ENCODE measurements around the gene CDHR5.

The CDHR5 gene

DNA sequence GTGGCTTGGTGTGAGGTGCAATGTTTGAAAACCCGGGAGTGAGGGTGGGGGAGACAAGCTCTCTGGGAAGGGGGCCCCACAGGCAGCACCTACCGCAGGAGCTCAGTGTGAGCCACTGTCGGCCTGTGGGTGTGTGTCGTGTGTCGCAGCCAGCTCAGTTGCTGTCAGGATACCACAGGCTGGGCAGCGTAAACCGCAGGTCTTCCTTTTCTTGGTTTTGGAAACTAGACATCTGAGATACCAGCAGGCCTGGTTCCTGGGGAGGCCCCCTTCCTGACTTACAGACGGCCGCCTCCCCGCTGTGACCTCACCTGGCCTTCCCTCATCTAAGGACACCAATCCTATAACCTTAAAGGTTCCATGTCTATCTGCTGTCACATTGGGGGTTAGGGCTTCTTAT lies 28.4 kb downstream of the CDHR5 start:
- Histone ChIP-seq H3K4me1 (ENCODE audit: control insufficient read depth, insufficient read depth, low read length) (no peaks in the 10 kb centered on the region), H3K27me3 (ENCODE audit: control insufficient read depth, insufficient read depth, low read length) (no peaks in the 10 kb centered on the region), H3K4me3 (ENCODE audit: low read length) (no peak overlapping the region), H3K9ac (ENCODE audit: low read length) (no peak overlapping the region), H3K27ac (ENCODE audit: low read depth, low read length) (no peak overlapping the region), H3K36me3 (ENCODE audit: control insufficient read depth, insufficient read depth, low read length) (peaks cover 52% of the 10 kb centered on the region)

DNA sequence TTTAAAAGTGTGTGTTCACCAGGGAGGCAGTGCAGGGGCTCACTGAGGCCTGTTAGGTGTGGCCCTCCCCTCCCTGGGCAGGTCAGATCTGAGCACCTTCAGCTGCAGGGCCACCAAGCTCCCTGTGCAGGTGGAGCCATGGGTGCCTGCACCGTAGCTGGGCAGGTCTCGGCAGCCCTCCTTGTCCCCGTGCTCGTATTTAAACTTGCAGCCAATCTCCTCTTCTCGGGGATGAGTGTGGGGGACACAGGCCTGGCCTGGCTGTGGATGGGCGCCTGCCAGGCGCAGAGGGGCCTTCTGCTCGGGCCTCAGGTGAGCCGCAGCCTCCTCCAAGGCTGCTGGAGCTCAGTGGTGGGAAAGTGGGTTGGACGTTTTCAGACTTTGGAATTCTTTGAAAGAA lies 29.4 kb downstream of the CDHR5 start:
- H3K4me3 ChIP-seq (ENCODE audit: low read length), result no peak overlapping the region
- H3K4me1 ChIP-seq (ENCODE audit: control insufficient read depth, insufficient read depth, low read length), result no peaks in the 10 kb centered on the region
- no peak overlapping the region for H3K27ac ChIP-seq (ENCODE audit: low read depth, low read length)
- peaks cover 54% of the 10 kb centered on the region for H3K36me3 ChIP-seq (ENCODE audit: control insufficient read depth, insufficient read depth, low read length)
- no peaks in the 10 kb centered on the region for H3K27me3 ChIP-seq (ENCODE audit: control insufficient read depth, insufficient read depth, low read length)
- H3K9ac ChIP-seq (ENCODE audit: low read length), result no peak overlapping the region

DNA sequence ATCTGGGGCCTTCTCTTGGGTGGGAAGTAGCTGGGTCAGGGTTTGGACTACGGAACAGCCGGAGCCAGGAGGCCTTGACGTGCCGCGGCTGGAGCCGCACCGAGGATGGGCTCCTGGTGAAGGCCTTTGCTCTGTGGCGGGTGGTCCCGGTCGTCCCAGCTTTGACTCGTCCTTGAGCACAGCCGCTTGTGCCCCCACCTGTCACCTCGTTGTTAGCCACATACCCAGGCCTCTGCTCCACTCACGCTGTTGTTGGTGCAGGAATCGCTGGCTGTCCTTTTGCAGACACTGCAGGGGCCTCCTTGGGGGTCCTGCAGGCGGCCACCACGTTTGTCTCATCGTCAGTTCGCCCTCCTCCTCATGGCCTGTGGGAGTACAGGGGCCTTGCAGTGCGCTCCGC lies 31.4 kb downstream of the CDHR5 start:
- Histone ChIP-seq H3K9ac (ENCODE audit: low read length) (no peak overlapping the region), H3K4me3 (ENCODE audit: low read length) (no peak overlapping the region), H3K27ac (ENCODE audit: low read depth, low read length) (no peak overlapping the region), H3K27me3 (ENCODE audit: control insufficient read depth, insufficient read depth, low read length) (no peaks in the 10 kb centered on the region), H3K36me3 (ENCODE audit: control insufficient read depth, insufficient read depth, low read length) (peaks cover 51% of the 10 kb centered on the region), H3K4me1 (ENCODE audit: control insufficient read depth, insufficient read depth, low read length) (no peaks in the 10 kb centered on the region)

DNA sequence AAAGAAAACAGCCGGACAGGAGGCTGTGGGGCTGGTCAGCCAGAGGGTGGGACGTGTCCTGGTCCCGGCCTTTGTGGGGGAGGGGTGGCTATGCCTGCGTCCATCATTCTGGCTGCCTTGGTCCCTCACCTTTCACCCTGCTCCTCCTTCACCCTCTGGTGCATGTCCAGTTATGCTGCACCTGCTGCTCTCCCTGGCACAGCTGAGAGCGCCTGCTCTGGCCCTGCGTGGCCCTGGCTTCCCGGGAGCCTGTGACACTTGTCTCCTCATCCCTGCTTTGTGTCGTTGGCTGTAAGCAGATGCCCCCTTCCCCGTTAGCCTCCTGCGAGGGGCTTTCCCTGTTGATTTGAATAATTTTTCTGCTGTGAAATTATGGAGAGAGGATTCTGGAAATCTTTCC lies 31.8 kb downstream of the CDHR5 start:
- Histone ChIP-seq H3K4me1 (ENCODE audit: control insufficient read depth, insufficient read depth, low read length) (no peaks in the 10 kb centered on the region), H3K27me3 (ENCODE audit: control insufficient read depth, insufficient read depth, low read length) (no peaks in the 10 kb centered on the region), H3K36me3 (ENCODE audit: control insufficient read depth, insufficient read depth, low read length) (peaks cover 47% of the 10 kb centered on the region), H3K27ac (ENCODE audit: low read depth, low read length) (no peak overlapping the region), H3K4me3 (ENCODE audit: low read length) (no peak overlapping the region), H3K9ac (ENCODE audit: low read length) (no peak overlapping the region)

DNA sequence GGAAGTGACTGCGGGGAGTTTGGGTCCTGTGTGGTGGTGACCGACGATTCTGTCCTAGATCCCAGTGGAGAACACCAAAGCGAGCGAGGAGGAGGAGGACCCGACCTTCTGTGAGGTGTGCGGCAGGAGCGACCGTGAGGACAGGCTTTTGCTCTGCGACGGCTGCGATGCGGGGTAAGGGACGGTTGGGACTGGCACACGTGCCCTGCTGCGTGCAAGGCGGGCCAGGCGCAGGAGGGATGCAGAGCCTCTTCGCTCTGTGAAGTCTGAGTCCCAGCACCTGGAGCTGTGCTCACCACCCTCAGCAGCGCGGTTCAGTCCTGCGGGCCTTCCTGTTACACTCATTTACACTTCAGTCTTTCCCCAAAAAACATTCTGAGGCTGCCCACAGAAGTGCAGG lies 32.3 kb downstream of the CDHR5 start:
- Histone ChIP-seq H3K27me3 (ENCODE audit: control insufficient read depth, insufficient read depth, low read length) (no peaks in the 10 kb centered on the region), H3K27ac (ENCODE audit: low read depth, low read length) (no peak overlapping the region), H3K9ac (ENCODE audit: low read length) (no peak overlapping the region), H3K36me3 (ENCODE audit: control insufficient read depth, insufficient read depth, low read length) (peaks cover 45% of the 10 kb centered on the region), H3K4me3 (ENCODE audit: low read length) (no peak overlapping the region), H3K4me1 (ENCODE audit: control insufficient read depth, insufficient read depth, low read length) (no peaks in the 10 kb centered on the region)

DNA sequence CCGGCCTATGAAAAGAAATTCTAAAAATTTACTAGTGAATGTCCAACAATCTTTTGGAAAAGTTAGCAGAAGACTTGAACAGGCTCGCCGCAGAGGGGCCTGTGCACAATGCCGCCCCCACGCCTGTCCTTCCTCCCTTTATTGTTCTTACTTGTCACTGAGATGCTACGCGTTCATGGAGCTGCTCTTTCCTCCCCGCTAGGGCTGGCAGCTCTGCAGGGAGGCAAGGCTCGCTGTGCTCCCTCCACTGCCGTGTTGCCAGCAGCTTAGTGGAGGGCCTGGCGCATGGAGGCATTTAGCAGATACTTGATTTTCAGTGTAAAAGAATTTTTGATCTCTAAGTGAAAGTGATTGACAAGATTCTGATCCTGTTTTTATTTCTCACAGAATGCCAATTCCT lies 33.8 kb downstream of the CDHR5 start:
- H3K27ac ChIP-seq (ENCODE audit: low read depth, low read length), result no peak overlapping the region
- H3K4me1 ChIP-seq (ENCODE audit: control insufficient read depth, insufficient read depth, low read length), result no peaks in the 10 kb centered on the region
- no peaks in the 10 kb centered on the region for H3K27me3 ChIP-seq (ENCODE audit: control insufficient read depth, insufficient read depth, low read length)
- no peak overlapping the region for H3K4me3 ChIP-seq (ENCODE audit: low read length)
- H3K36me3 ChIP-seq (ENCODE audit: control insufficient read depth, insufficient read depth, low read length), result peaks cover 41% of the 10 kb centered on the region
- H3K9ac ChIP-seq (ENCODE audit: low read length), result no peak overlapping the region

DNA sequence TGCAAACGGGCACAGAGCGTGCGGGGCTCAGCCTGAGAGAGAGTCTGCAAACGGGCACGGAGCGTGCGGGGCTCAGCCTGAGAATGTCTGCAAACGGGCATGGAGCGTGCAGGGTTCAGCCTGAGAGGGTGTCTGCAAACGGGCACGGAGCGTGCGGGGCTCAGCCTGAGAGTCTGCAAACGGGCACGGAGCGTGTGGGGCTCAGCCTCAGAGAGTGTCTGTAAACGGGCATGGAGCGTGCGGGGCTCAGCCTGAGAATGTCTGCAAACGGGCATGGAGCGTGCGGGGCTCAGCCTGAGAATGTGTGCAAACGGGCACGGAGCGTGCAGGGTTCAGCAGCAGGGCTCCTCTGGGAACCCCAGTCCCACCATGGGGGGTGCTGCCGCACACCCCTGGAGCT lies 35.0 kb downstream of the CDHR5 start:
- Histone ChIP-seq H3K27me3 (ENCODE audit: control insufficient read depth, insufficient read depth, low read length) (no peaks in the 10 kb centered on the region), H3K4me3 (ENCODE audit: low read length) (no peak overlapping the region), H3K36me3 (ENCODE audit: control insufficient read depth, insufficient read depth, low read length) (peaks cover 39% of the 10 kb centered on the region), H3K4me1 (ENCODE audit: control insufficient read depth, insufficient read depth, low read length) (no peaks in the 10 kb centered on the region), H3K27ac (ENCODE audit: low read depth, low read length) (no peak overlapping the region), H3K9ac (ENCODE audit: low read length) (no peak overlapping the region)

DNA sequence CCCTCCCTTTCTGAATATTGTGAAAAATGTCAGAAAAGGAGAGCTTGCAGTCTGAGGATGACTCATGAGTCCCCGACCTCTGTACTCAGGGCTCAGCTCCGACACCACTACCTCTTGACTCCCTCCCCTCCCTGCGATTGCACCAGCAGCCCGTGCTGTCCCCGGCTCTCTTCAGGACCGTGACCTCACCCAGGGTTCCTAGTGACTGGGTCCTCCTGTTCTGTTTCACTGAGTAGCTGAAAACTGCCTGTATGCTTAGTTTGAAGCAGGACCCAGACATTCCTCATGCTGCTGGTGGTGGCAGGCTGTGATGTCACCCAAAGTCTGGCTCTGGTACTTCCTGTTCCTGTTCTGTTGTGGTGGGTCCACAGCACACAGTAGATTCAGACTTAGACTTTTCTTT lies 36.8 kb downstream of the CDHR5 start:
- H3K4me3 ChIP-seq (ENCODE audit: low read length), result no peak overlapping the region
- peaks cover 37% of the 10 kb centered on the region for H3K36me3 ChIP-seq (ENCODE audit: control insufficient read depth, insufficient read depth, low read length)
- no peak overlapping the region for H3K27ac ChIP-seq (ENCODE audit: low read depth, low read length)
- no peaks in the 10 kb centered on the region for H3K4me1 ChIP-seq (ENCODE audit: control insufficient read depth, insufficient read depth, low read length)
- no peak overlapping the region for H3K9ac ChIP-seq (ENCODE audit: low read length)
- H3K27me3 ChIP-seq (ENCODE audit: control insufficient read depth, insufficient read depth, low read length), result no peaks in the 10 kb centered on the region

DNA sequence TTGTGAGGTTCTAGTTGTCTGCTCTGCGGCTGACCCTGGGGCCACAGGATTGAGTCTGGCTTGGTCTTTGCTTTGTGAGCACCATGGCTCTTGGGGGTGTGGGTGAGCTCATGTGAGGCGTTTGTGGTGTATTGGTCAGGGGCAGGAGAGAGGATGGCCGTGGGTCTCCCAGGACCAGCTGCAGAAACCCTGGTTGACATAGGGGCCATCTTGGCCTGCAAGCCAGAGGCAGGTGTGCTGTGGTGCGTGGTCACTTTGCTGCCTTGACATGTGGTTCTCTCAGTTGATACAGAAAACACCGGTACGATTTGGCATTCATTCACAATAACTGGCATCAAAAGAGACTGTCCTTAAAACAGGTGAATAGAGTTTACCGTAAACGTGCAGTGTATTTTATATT lies 37.2 kb downstream of the CDHR5 start:
- no peak overlapping the region for H3K4me3 ChIP-seq (ENCODE audit: low read length)
- no peaks in the 10 kb centered on the region for H3K4me1 ChIP-seq (ENCODE audit: control insufficient read depth, insufficient read depth, low read length)
- H3K27ac ChIP-seq (ENCODE audit: low read depth, low read length), result no peak overlapping the region
- no peaks in the 10 kb centered on the region for H3K27me3 ChIP-seq (ENCODE audit: control insufficient read depth, insufficient read depth, low read length)
- peaks cover 34% of the 10 kb centered on the region for H3K36me3 ChIP-seq (ENCODE audit: control insufficient read depth, insufficient read depth, low read length)
- no peak overlapping the region for H3K9ac ChIP-seq (ENCODE audit: low read length)

DNA sequence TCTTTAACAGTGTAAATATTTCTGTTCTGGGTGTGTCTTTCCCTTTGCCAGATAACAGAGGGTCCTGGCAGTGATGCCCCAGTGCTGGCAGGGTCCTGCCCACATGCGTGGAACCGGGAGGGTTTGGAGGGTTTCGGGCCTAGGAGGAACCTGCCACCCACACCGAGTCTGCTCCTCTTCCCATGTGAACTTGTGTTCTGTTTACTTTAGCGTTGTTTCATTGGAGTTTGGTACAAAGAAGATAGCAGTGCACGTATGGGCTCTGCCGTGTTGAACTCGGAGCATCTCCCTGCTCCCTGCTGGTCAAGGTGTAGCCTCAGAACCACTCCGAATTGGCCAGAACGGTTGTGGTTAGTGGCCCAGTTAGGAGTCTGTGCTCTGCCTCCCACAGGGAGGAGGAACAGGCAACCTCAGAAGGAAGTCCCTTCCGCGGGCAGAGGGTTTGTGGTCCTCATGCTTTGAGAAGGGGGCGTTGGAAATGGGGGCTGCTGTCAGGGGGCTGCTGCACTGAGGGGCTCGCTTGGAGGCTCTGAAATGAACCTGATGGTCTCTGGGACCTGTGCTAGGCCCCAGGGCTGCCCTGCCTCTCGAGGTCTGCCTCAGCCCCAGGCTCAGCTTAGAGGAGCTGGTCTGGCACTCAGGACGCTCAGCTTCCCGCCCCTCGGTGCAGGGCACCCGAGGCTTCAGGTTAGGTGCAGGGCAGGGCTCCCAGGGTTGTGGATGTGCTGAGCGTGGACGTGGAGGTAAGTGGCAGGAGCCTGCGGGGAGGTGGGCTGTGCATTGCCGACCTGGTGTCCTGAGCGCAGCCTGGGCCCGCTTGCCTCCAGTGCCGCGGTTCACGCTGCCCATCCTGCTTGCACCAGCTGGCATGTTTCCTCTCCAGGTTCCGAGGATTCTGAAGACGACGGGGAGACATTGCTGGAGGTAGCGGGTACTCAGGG lies 38.1 kb downstream of the CDHR5 start:
- Histone ChIP-seq H3K27me3 (ENCODE audit: control insufficient read depth, insufficient read depth, low read length) (no peaks in the 10 kb centered on the region), H3K9ac (ENCODE audit: low read length) (no peak overlapping the region), H3K4me1 (ENCODE audit: control insufficient read depth, insufficient read depth, low read length) (no peaks in the 10 kb centered on the region), H3K4me3 (ENCODE audit: low read length) (no peak overlapping the region), H3K36me3 (ENCODE audit: control insufficient read depth, insufficient read depth, low read length) (peaks cover 33% of the 10 kb centered on the region), H3K27ac (ENCODE audit: low read depth, low read length) (no peak overlapping the region)

DNA sequence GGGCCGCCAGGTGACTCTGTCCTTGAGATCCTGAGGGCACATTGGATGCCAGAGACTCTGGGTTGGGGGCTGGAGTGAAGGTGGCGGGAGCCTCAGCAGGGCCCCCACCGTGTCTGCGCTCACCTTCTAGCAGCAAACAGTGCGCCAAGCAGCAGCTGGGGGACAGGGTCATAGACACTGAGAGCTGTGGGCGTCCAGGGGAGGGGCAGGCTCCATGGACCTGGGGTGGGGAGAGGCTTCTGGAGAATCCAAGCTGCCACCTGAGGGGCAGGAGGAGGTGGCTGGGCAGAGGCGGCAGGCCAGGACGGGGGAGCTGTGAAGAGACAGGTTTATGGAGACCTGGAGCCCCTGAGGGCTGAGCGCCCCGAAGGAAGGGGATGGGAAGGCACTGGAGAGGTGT lies 40.5 kb downstream of the CDHR5 start:
- H3K27me3 ChIP-seq (ENCODE audit: control insufficient read depth, insufficient read depth, low read length), result no peaks in the 10 kb centered on the region
- peaks cover 2% of the 10 kb centered on the region for H3K4me1 ChIP-seq (ENCODE audit: control insufficient read depth, insufficient read depth, low read length)
- no peak overlapping the region for H3K4me3 ChIP-seq (ENCODE audit: low read length)
- H3K36me3 ChIP-seq (ENCODE audit: control insufficient read depth, insufficient read depth, low read length), result peaks cover 25% of the 10 kb centered on the region
- no peak overlapping the region for H3K9ac ChIP-seq (ENCODE audit: low read length)
- H3K27ac ChIP-seq (ENCODE audit: low read depth, low read length), result no peak overlapping the region

DNA sequence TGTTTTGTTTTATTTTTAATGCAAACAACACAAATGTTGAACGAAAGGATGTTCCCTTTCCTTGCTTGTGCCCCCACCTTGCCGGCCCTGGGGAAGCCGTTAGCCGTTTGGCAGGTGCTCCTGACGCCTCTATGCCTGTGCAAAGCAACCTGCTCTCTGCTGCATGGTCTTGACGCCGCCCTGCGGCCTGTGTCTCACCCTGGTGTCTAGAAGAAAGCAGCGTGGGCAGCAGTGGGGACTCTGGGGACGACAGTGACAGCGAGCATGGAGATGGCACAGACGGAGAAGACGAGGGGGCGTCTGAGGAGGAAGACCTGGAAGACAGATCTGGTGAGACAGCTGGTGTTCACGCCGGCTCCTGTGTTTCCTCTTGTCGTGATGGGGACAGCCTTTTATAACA lies 43.0 kb downstream of the CDHR5 start:
- H3K27ac ChIP-seq (ENCODE audit: low read depth, low read length), result no peak overlapping the region
- peaks cover 12% of the 10 kb centered on the region for H3K4me1 ChIP-seq (ENCODE audit: control insufficient read depth, insufficient read depth, low read length)
- no peak overlapping the region for H3K9ac ChIP-seq (ENCODE audit: low read length)
- no peaks in the 10 kb centered on the region for H3K27me3 ChIP-seq (ENCODE audit: control insufficient read depth, insufficient read depth, low read length)
- H3K36me3 ChIP-seq (ENCODE audit: control insufficient read depth, insufficient read depth, low read length), result peaks cover 16% of the 10 kb centered on the region
- no peak overlapping the region for H3K4me3 ChIP-seq (ENCODE audit: low read length)

DNA sequence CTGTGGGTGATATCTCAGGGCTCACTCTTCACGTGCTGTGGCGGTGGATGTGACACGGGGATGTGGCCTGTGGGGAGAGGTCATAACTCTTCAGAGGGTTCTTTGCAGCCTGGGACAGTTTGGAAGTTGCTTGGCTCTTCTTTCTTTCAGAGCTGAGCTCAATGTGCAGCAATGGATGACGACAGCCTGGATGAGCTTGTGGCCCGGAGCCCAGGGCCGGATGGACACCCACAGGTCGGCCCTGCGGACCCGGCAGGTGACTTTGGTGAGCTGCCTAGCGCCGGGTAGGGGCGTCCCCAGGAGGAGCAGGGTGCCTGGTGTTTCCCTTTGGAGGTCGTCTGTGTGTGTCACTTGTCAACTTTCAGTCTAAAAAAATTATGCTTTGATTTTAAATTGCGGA lies 43.4 kb downstream of the CDHR5 start:
- H3K4me3 ChIP-seq (ENCODE audit: low read length), result no peak overlapping the region
- H3K36me3 ChIP-seq (ENCODE audit: control insufficient read depth, insufficient read depth, low read length), result peaks cover 15% of the 10 kb centered on the region
- no peak overlapping the region for H3K27ac ChIP-seq (ENCODE audit: low read depth, low read length)
- no peak overlapping the region for H3K9ac ChIP-seq (ENCODE audit: low read length)
- peaks cover 12% of the 10 kb centered on the region for H3K4me1 ChIP-seq (ENCODE audit: control insufficient read depth, insufficient read depth, low read length)
- H3K27me3 ChIP-seq (ENCODE audit: control insufficient read depth, insufficient read depth, low read length), result no peaks in the 10 kb centered on the region

All from rectal smooth muscle tissue (tissue), 1 donor.